Measurements from ENCODE around the gene KDM4B. TPM values are rescaled to one million over a fixed set of nuclear protein-coding genes. Genes with fewer than 3 reads are reported as not detected.

The KDM4B gene
- total and polyA plus RNA-seq, 2 of the 8 experiments (the other 6 are each of a cell fraction or from before 2014, with no cell fraction given): 12.0 to 31.9 TPM

- Histone ChIP-seq H4K91ac (replicated peaks; ENCODE audit: insufficient read length, low read length) (no peak overlapping the region), H2AFZ (ENCODE audit: low read length) (no peak overlapping the region), H3K14ac (ENCODE audit: insufficient read length) (no peak overlapping the region), H3K9ac (replicated peaks in 1 of 4; ENCODE audit: extremely low read depth in 1 of 4, low read depth in 3 of 4, low read length in 3 of 4) (no peak overlapping the region), H3K4ac (replicated peaks; ENCODE audit: insufficient read length, low read depth, low read length) (no peak overlapping the region), H2BK20ac (ENCODE audit: low read length) (no peak overlapping the region), H4K5ac (ENCODE audit: insufficient read length, low read depth, low read length) (no peak overlapping the region), H3K27ac (ENCODE audit: low read depth, low read length) (no peak overlapping the region), H3K18ac (ENCODE audit: extremely low read depth, low read length) (no peak overlapping the region), H3K27me3 (replicated peaks in 1 of 4; ENCODE audit: control insufficient read depth in 3 of 4, extremely low read depth in 1 of 4, insufficient read depth in 3 of 4, low read length in 3 of 4) (no peaks in the 10 kb centered on the region), H3K23ac (ENCODE audit: insufficient read length) (no peak overlapping the region), H3K23me2 (ENCODE audit: low read depth, low read length) (no peaks in the 10 kb centered on the region), H2AK5ac (ENCODE audit: low read depth, low read length) (no peak overlapping the region), H3K9me3 (ENCODE audit: insufficient read depth in 2 of 2, low read depth in 1 of 2, low read length in 1 of 2) (no peaks in the 10 kb centered on the region; a peak in 1 of 4 replicates), H2BK15ac (ENCODE audit: low read length) (no peak overlapping the region), H2BK120ac (replicated peaks; ENCODE audit: low read depth, low read length) (no peak overlapping the region), H3K79me2 (ENCODE audit: control insufficient read depth in 1 of 2, insufficient read depth in 2 of 2, low read length in 2 of 2) (no peaks in the 10 kb centered on the region), H4K8ac (ENCODE audit: extremely low read depth, insufficient read depth, low read length) (no peak overlapping the region), H3K79me1 (ENCODE audit: low read depth, low read length) (no peaks in the 10 kb centered on the region), H3K4me1 (replicated peaks in 1 of 4; ENCODE audit: control insufficient read depth in 3 of 4, insufficient read depth in 4 of 4, low read length in 3 of 4) (no peaks in the 10 kb centered on the region), H3K4me2 (ENCODE audit: insufficient read depth in 1 of 2, low read depth in 2 of 2, low read length in 2 of 2) (no peak overlapping the region), H3K36me3 (ENCODE audit: control insufficient read depth in 2 of 4, insufficient read depth in 4 of 4, low read length in 3 of 4) (no peaks in the 10 kb centered on the region), H2BK12ac (ENCODE audit: low read depth, low read length) (no peak overlapping the region), H3K4me3 (ENCODE audit: extremely low read depth in 1 of 4, insufficient read depth in 2 of 4, low read depth in 3 of 4, low read length in 4 of 4) (no peak overlapping the region), H2BK5ac (ENCODE audit: low read depth, low read length) (no peak overlapping the region), H3K56ac (replicated peaks; ENCODE audit: insufficient read length, low read depth, low read length) (no peak overlapping the region), H4K20me1 (replicated peaks in 1 of 2; ENCODE audit: control insufficient read depth in 1 of 2, insufficient read depth in 2 of 2, low read length in 2 of 2) (no peaks in the 10 kb centered on the region)
- no peak for DNase-seq (ENCODE audit: low read depth in 1 of 2, low spot score in 2 of 2)
- CTCF ChIA-PET (ENCODE audit: partially characterized antibody): no interaction called here
- FAIRE-seq: no peak
- POLR2A ChIA-PET (ENCODE audit: partially characterized antibody): no interaction called here
- WGBS, 2 experiments (ENCODE audit: extremely low coverage in 1 of 2, insufficient coverage in 1 of 2, insufficient read length in 1 of 2, insufficient replicate concordance in 2 of 2, low coverage in 1 of 2, low lambda C conversion rate in 2 of 2, missing lambda C conversion rate in 1 of 2): 93% methylated on average over 11 of the region's 12 CpGs; no CpG with 5 or more reads in 1 of the 2 experiments
- TF ChIP-seq SUZ12 (IDR thresholded peaks at IDR 0.05; ENCODE audit: low read length): no peak
Observed at GRCh38 chr19:5173993-5174392, 205.1 kb downstream of the KDM4B start.
